HepG2 (cell line): ENCODE results near the gene ALKBH2. TPM values are rescaled to one million over a fixed set of nuclear protein-coding genes. Genes with fewer than 3 reads are reported as not detected.

Source experiments
- ATAC-seq: fragments of 200-7000 bp; cut with Tn5 transposase; 3 replicates; pipeline ENCODE4 v1.9.1; 2020; ENCODE audit warnings: mild to moderate bottlenecking, moderate library complexity
- BruUV-seq: library from RNA; stranded (reverse); fragments of 400-500 nt; replicated peaks from 2 replicates; lab custom pipeline; 2021; lab: Mats Ljungman, UMichigan
- CTCF ChIA-PET: fragments of 300-600 bp; formaldehyde crosslinking; extraction: SDS; loops from one replicate; lab custom pipeline; 2021; ENCODE audit warnings: low total read pairs, inconsistent platforms, low intra/inter-chr PET ratio; lab: Yijun Ruan, JAX
- POLR2A ChIA-PET: fragments of 350-600 bp; sonication (Branson Sonifier 250); formaldehyde crosslinking; loops from one replicate; lab custom pipeline; 2020; ENCODE audit warnings: antibody characterized with exemption, inconsistent platforms; lab: Yijun Ruan, JAX
- DNase-seq: peaks from one replicate; pipeline ENCODE4 v3.0.0-alpha.2; 2015; ENCODE audit warnings: low spot score
- FAIRE-seq: peaks from 3 replicates; lab custom pipeline; 2011; peaks lifted over from hg19 to GRCh38; lab: Jason Lieb, UNC
- H2AFZ ChIP-seq: one replicate; pipeline ENCODE4 v1.6.1; 2011; ENCODE audit warnings: low read length, inconsistent platforms
- H3K27ac ChIP-seq: fragments of 300-600 bp; 3 replicates; pipeline ENCODE4 v1.8.0; 2011; ENCODE audit warnings: mixed run types, mild to moderate bottlenecking, mixed read lengths, low read length, inconsistent platforms; ENCODE audit not compliant: insufficient read depth; ENCODE audit errors: extremely low read length
- H3K27me3 ChIP-seq, 2 experiments: fragments of 200-600 bp in 1 of 2; 2 replicates in 1 of 2; 3 replicates in 1 of 2; pipeline versions ENCODE4 v1.6.0 to v1.8.0; 2011; ENCODE audit warnings: low read length in 2 of 2, mild to moderate bottlenecking in 2 of 2, moderate library complexity in 2 of 2, inconsistent platforms in 1 of 2; ENCODE audit not compliant: insufficient read depth in 2 of 2, control insufficient read depth in 1 of 2
- H3K36me3 ChIP-seq, 2 experiments: fragments of 200-600 bp in 1 of 2; replicated peaks in 1 of 2; 2 replicates in 1 of 2; 3 replicates in 1 of 2; pipeline versions ENCODE4 v1.5.1 to v1.8.0; 2011; ENCODE audit warnings: low read length in 2 of 2, inconsistent platforms in 1 of 2; ENCODE audit not compliant: insufficient read depth in 2 of 2, control insufficient read depth in 1 of 2
- H3K4me1 ChIP-seq: 2 replicates; pipeline ENCODE4 v1.5.1; 2012; ENCODE audit warnings: low read length, inconsistent platforms; ENCODE audit not compliant: insufficient read depth
- H3K4me2 ChIP-seq: 2 replicates; pipeline ENCODE4 v1.6.0; 2011; ENCODE audit warnings: low read depth, low read length, inconsistent platforms
- H3K4me3 ChIP-seq, 3 experiments: fragments of 200-600 bp in 1 of 3; sonication (generic), shearing (Covaris generic) in 1 of 3; replicated peaks in 1 of 3; 2 replicates each; pipeline ENCODE4 v1.5.1; 2011 to 2016; ENCODE audit warnings: low read length in 3 of 3, inconsistent platforms in 2 of 3, low read depth in 2 of 3, mild to moderate bottlenecking in 2 of 3, control low read depth in 1 of 3, mixed read lengths in 1 of 3; ENCODE audit not compliant: insufficient read depth in 1 of 3
- H3K79me2 ChIP-seq: one replicate; pipeline ENCODE4 v1.6.1; 2011; ENCODE audit warnings: low read length, inconsistent platforms; ENCODE audit not compliant: insufficient read depth
- H3K9ac ChIP-seq: 2 replicates; pipeline ENCODE4 v1.6.0; 2011; ENCODE audit warnings: mild to moderate bottlenecking, low read depth, low read length, inconsistent platforms; ENCODE audit not compliant: insufficient read depth
- H3K9me3 ChIP-seq: 2 replicates; pipeline ENCODE4 v1.5.1; 2012; ENCODE audit warnings: mild to moderate bottlenecking, low read length
- H4K20me1 ChIP-seq: 2 replicates; pipeline ENCODE4 v1.6.0; 2011; ENCODE audit warnings: inconsistent platforms, mild to moderate bottlenecking, low read length, moderate library complexity; ENCODE audit not compliant: insufficient read depth
- KLF6 ChIP-seq: IDR thresholded peaks from 2 replicates; pipeline ENCODE4 v1.8.0; 2016; ENCODE audit warnings: missing biosample characterization, missing genetic modification reagents
- POLR2A ChIP-seq, 2 experiments: IDR thresholded peaks; 2 replicates each; pipeline ENCODE4 v1.6.1; 2011; ENCODE audit warnings: low read depth in 2 of 2, low read length in 2 of 2, mild to moderate bottlenecking in 1 of 2, moderate library complexity in 1 of 2; ENCODE audit not compliant: insufficient read depth in 1 of 2
- UBTF ChIP-seq: sonication (generic); formaldehyde crosslinking; IDR thresholded peaks from 2 replicates; pipeline ENCODE4 v1.4.0; 2020; ENCODE audit warnings: mild to moderate bottlenecking, missing genetic modification reagents
- ZHX2 ChIP-seq, 2 experiments: sonication (generic) in 1 of 2; formaldehyde crosslinking in 1 of 2; IDR thresholded peaks; 2 replicates each; pipeline versions ENCODE4 v1.6.1 to v1.9.0; 2014 to 2022; ENCODE audit warnings: antibody characterized with exemption in 1 of 2, borderline replicate concordance in 1 of 2, inconsistent platforms in 1 of 2, low read depth in 1 of 2, missing genetic modification reagents in 1 of 2
- ZMYM4 ChIP-seq: sonication (generic); formaldehyde crosslinking; IDR thresholded peaks from 2 replicates; pipeline ENCODE4 v1.8.1; 2023; ENCODE audit warnings: mild to moderate bottlenecking, missing genetic modification reagents
- ZNF136 ChIP-seq: sonication (generic); formaldehyde crosslinking; IDR thresholded peaks from 2 replicates; pipeline ENCODE4 v1.8.1; 2022; ENCODE audit warnings: low read depth, mild to moderate bottlenecking, moderate library complexity, missing genetic modification reagents
- ZNF3 ChIP-seq: IDR thresholded peaks from 2 replicates; pipeline ENCODE4 v1.7.0; 2017; ENCODE audit warnings: inconsistent platforms
- ZNF501 ChIP-seq: sonication (generic); formaldehyde crosslinking; IDR thresholded peaks from 2 replicates; pipeline ENCODE4 v1.5.1; 2020; ENCODE audit warnings: mild to moderate bottlenecking, moderate library complexity, missing genetic modification reagents
- ZNF513 ChIP-seq: sonication (generic); formaldehyde crosslinking; conservative IDR thresholded peaks from 2 replicates; pipeline ENCODE4 v1.5.0; 2020; ENCODE audit warnings: missing genetic modification reagents
- ZNF605 ChIP-seq: sonication (generic); formaldehyde crosslinking; IDR thresholded peaks from 2 replicates; pipeline ENCODE4 v1.8.0; 2022; ENCODE audit warnings: mild to moderate bottlenecking, missing genetic modification reagents
- ZNF747 ChIP-seq: sonication (generic); formaldehyde crosslinking; IDR thresholded peaks from 2 replicates; pipeline ENCODE4 v1.8.1; 2023; ENCODE audit warnings: missing genetic modification reagents, mild to moderate bottlenecking, borderline replicate concordance
- ZNF772 ChIP-seq: sonication (generic); formaldehyde crosslinking; IDR thresholded peaks from 2 replicates; pipeline ENCODE4 v1.5.0; 2020; ENCODE audit warnings: mild to moderate bottlenecking, missing genetic modification reagents
- ZNF773 ChIP-seq: sonication (generic); formaldehyde crosslinking; IDR thresholded peaks from 2 replicates; pipeline ENCODE4 v1.4.0; 2020; ENCODE audit warnings: missing genetic modification reagents, borderline replicate concordance
- ZSCAN22 ChIP-seq: sonication (generic); formaldehyde crosslinking; IDR thresholded peaks from 2 replicates; pipeline ENCODE4 v1.4.0; 2020; ENCODE audit warnings: mild to moderate bottlenecking, missing genetic modification reagents
- WGBS: methylation state at CpG from one replicate; pipeline ENCODE4 v1.1.6; 2017; ENCODE audit warnings: low lambda C conversion rate; 5-methylcytosine and 5-hydroxymethylcytosine counted together
- in situ Hi-C: cut with HindIII; loops from 2 replicates; pipeline ENCODE4 v1.10.0; 2017; ENCODE audit warnings: low pct_unique_long_range_greater_than_20kb; ENCODE audit not compliant: extremely low pct_ligation_motif_present
- intact Hi-C: fragments of 100-400 bp; cut with micrococcal nuclease; formaldehyde crosslinking; loops from one replicate; pipeline ENCODE4 v1.10.0; 2022; ENCODE audit not compliant: unreplicated experiment
- polyA plus RNA-seq, 8 experiments: library from polyadenylated mRNA; depleted of rRNA in 3 of 8; stranded (reverse) in 7 of 8; unstranded in 1 of 8; fragments of >200 nt; fragmentation: Illumina TruSeq in 4 of 8; extraction: Trizol in 4 of 8; gene quantifications; 2 replicates each; pipeline versions ENCODE4 v1.2.1 to v1.2.3, GENCODE V29; 2011 to 2016; ENCODE audit warnings: low read depth in 4 of 8, missing spikeins in 1 of 8, mixed read lengths in 1 of 8; ENCODE audit not compliant: insufficient read depth in 1 of 8
- total RNA-seq, 5 experiments: library from RNA; depleted of rRNA; stranded (reverse); fragments of >200 nt; fragmentation: Illumina TruSeq; extraction: Trizol; gene quantifications; 2 replicates each; pipeline ENCODE4 v1.2.3, GENCODE V29; 2016; ENCODE audit warnings: low read depth in 1 of 5

The ALKBH2 gene
- total and polyA plus RNA-seq, 2 of the 13 experiments (the other 11 are each of a cell fraction or from before 2014, with no cell fraction given): 21.0 to 40.5 TPM

GRCh38 chr12:109098183-109098604 is 4.9 kb upstream of the ALKBH2 start:
- ATAC-seq (peak; percentile 37), FAIRE-seq (no peak), DNase-seq (no peak)
- H3K27ac ChIP-seq: peak overlapping the region; percentile 91
- no CpG with 5 or more reads among the region's 32 CpGs for WGBS
- no TSS peak for BruUV-seq
- CTCF ChIA-PET: no interaction called here
- no peaks in the 10 kb centered on the region; a peak in 1 of 5 replicates for H3K27me3 ChIP-seq
- intact Hi-C loops (loop anchor here (5.0 to 10.0 kb wide), 2 partner anchors 216 to 433 kb away; partner anchors contain the start of gene DAO), in situ Hi-C loops (loop anchor here (10.0 kb wide), 1 partner anchor 213 kb away; the partner anchor contains the start of gene DAO)
- peaks cover 22% of the 10 kb centered on the region for H3K79me2 ChIP-seq
- H3K36me3 ChIP-seq: peaks cover 7 to 34% of the 10 kb centered on the region in 2 experiments
- no peak overlapping the region for H2AFZ ChIP-seq
- no peaks in the 10 kb centered on the region; the same call in 1 of the 2 replicates for H4K20me1 ChIP-seq
- POLR2A ChIA-PET: interaction anchor here (0.8 to 1.9 kb wide), 4 partner anchors 14 to 32 kb away, joined by 3 to 9 read pairs (median 4); partner anchors contain the start of gene ACACB
- peak overlapping the region; percentile 88 for H3K4me2 ChIP-seq
- H3K4me1 ChIP-seq: peaks cover 44% of the 10 kb centered on the region
- peak overlapping the region; percentile 80 for H3K9ac ChIP-seq
- peak overlapping the region; percentile 76 to 89 (median 86) for H3K4me3 ChIP-seq
- H3K9me3 ChIP-seq: no peaks in the 10 kb centered on the region
- TF ChIP-seq ZSCAN22 (CRISPR knock-in tag) (no peak), KLF6 (CRISPR knock-in tag) (no peak), ZNF772 (peak; percentile 47; the same call in 1 of the 2 replicates), ZNF605 (CRISPR knock-in tag) (0 out of 2 replicates have a peak, but pooled peaks have one; percentile 43), ZNF773 (CRISPR knock-in tag) (peak; percentile 22; the same call in 1 of the 2 replicates), UBTF (CRISPR knock-in tag) (peak; percentile 86), ZNF3 (no peak), ZHX2 (IDR thresholded peaks at IDR 0.05; ENCODE audit: low read depth) (no peak), ZHX2 (CRISPR knock-in tag; IDR thresholded peaks at IDR 0.05; ENCODE audit: borderline replicate concordance) (no peak), ZNF501 (CRISPR knock-in tag) (peak; percentile 3; the same call in 1 of the 2 replicates), ZMYM4 (peak; percentile 8; the same call in 1 of the 2 replicates), ZNF747 (CRISPR knock-in tag) (0 out of 2 replicates have a peak, but pooled peaks have one; percentile 53), POLR2A (IDR thresholded peaks at IDR 0.05; ENCODE audit: insufficient read depth in 1 of 2, low read depth in 2 of 2, low read length in 2 of 2) (peak in 1 of 2 experiments; percentile 43; a peak in 1 of 4 replicates), ZNF136 (0 out of 2 replicates have a peak, but pooled peaks have one; percentile 16), ZNF513 (CRISPR knock-in tag) (no peak)
